GM20431 (cell line): ENCODE data around the gene DHRS12.

ENCODE experiments used
- in situ Hi-C: fragments of 300-500 bp; cut with MseI, MboI; formaldehyde crosslinking; loops from one replicate; pipeline ENCODE4 v1.15.0; 2020; ENCODE audit warnings: low sequenced_read_pairs; ENCODE audit not compliant: unreplicated experiment

DHRS12 gene

GRCh38 chr13:51767100-51767499, 36.9 kb downstream of the DHRS12 start:
- in situ Hi-C loops: no loop called here

- in situ Hi-C loops: no loop called here
Observed at GRCh38 chr13:51765142-51765515, 38.8 kb downstream of the DHRS12 start.

GRCh38 chr13:51764184-51765141, 39.5 kb downstream of the DHRS12 start:
- in situ Hi-C loops: no loop called here

- in situ Hi-C loops: no loop called here
Observed at GRCh38 chr13:51763486-51763885, 40.5 kb downstream of the DHRS12 start.

- in situ Hi-C loops: no loop called here
Observed at GRCh38 chr13:51761643-51762350, 42.2 kb downstream of the DHRS12 start.

GRCh38 chr13:51760592-51760991, 43.4 kb downstream of the DHRS12 start:
- in situ Hi-C loops: no loop called here

GRCh38 chr13:51759240-51759639, 44.7 kb downstream of the DHRS12 start:
- in situ Hi-C loops: no loop called here

- in situ Hi-C loops: no loop called here
Observed at GRCh38 chr13:51758691-51759090, 45.3 kb downstream of the DHRS12 start.

- in situ Hi-C loops: no loop called here
Observed at GRCh38 chr13:51756651-51757050, 47.3 kb downstream of the DHRS12 start.

GRCh38 chr13:51747438-51748434, 56.2 kb downstream of the DHRS12 start:
- in situ Hi-C loops: no loop called here

- in situ Hi-C loops: no loop called here
Observed at GRCh38 chr13:51746802-51747201, 57.2 kb downstream of the DHRS12 start.

GRCh38 chr13:51745243-51745642, 58.7 kb downstream of the DHRS12 start:
- in situ Hi-C loops: no loop called here

GRCh38 chr13:51742611-51743010, 61.4 kb downstream of the DHRS12 start:
- in situ Hi-C loops: no loop called here

GRCh38 chr13:51742031-51742430, 61.9 kb downstream of the DHRS12 start:
- in situ Hi-C loops: no loop called here

GRCh38 chr13:51740698-51741097, 63.3 kb downstream of the DHRS12 start:
- in situ Hi-C loops: no loop called here

GRCh38 chr13:51739027-51739764, 64.8 kb downstream of the DHRS12 start:
- in situ Hi-C loops: no loop called here

GRCh38 chr13:51738226-51738905, 65.6 kb downstream of the DHRS12 start:
- in situ Hi-C loops: no loop called here

- in situ Hi-C loops: no loop called here
Observed at GRCh38 chr13:51737609-51738008, 66.4 kb downstream of the DHRS12 start.

- in situ Hi-C loops: no loop called here
Observed at GRCh38 chr13:51734786-51735185, 69.2 kb downstream of the DHRS12 start.
